CD4-positive, alpha-beta memory T cell (primary cell): ENCODE data around the gene PLXNA4. TPM values are rescaled to one million over a fixed set of nuclear protein-coding genes. Genes with fewer than 3 reads are reported as not detected.
A peak's percentile ranks its signal among the peaks of the same experiment; 100 is the strongest.

Source experiments
- CTCF ChIA-PET: fragments of 350-600 bp; sonication (Branson Sonifier 250); formaldehyde crosslinking; loops from one replicate; lab custom pipeline; 2021; ENCODE audit warnings: inconsistent platforms; ENCODE audit not compliant: partially characterized antibody; lab: Charles Lee
- POLR2A ChIA-PET: fragments of 350-600 bp; sonication (Branson Sonifier 250); formaldehyde crosslinking; loops from one replicate; lab custom pipeline; 2021; ENCODE audit not compliant: partially characterized antibody; lab: Charles Lee
- DNase-seq, 5 donors: peaks; one replicate each; pipeline versions ENCODE4 v3.0.0 to v3.0.0-alpha.2; 2020 to 2022; ENCODE audit warnings: mixed read lengths in 1 of 5
- H3K27ac ChIP-seq: one replicate; pipeline ENCODE4 v1.7.0; 2013; ENCODE audit warnings: low read depth, low read length
- H3K27me3 ChIP-seq: 2 replicates; pipeline ENCODE4 v1.7.0; 2013; ENCODE audit warnings: mild to moderate bottlenecking, low read length, moderate library complexity; ENCODE audit not compliant: insufficient read depth
- H3K36me3 ChIP-seq: 2 replicates; pipeline ENCODE4 v1.7.0; 2013; ENCODE audit warnings: mild to moderate bottlenecking, low read length, moderate library complexity; ENCODE audit not compliant: insufficient read depth
- H3K4me1 ChIP-seq: 2 replicates; pipeline ENCODE4 v1.7.0; 2013; ENCODE audit warnings: mild to moderate bottlenecking, low read length, moderate library complexity; ENCODE audit not compliant: insufficient read depth
- H3K4me3 ChIP-seq, 2 donors: one replicate each; pipeline ENCODE4 v1.7.0; 2013; ENCODE audit warnings: low read length in 2 of 2, mild to moderate bottlenecking in 1 of 2
- H3K9me3 ChIP-seq, 2 donors: one replicate each; pipeline ENCODE4 v1.7.0; 2013; ENCODE audit warnings: low read length in 2 of 2, control low read depth in 1 of 2; ENCODE audit not compliant: control insufficient read depth in 1 of 2
- H3K27ac Mint-ChIP-seq, 7 donors: one replicate each; pipeline ENCODE4 v1.8.0; 2020 to 2021; ENCODE audit warnings: mixed read lengths in 7 of 7, mild to moderate bottlenecking in 6 of 7, inconsistent platforms in 3 of 7, moderate library complexity in 3 of 7
- H3K27me3 Mint-ChIP-seq, 2 donors: one replicate each; pipeline ENCODE4 v1.8.0; 2020 to 2021; ENCODE audit warnings: mixed read lengths in 2 of 2
- H3K36me3 Mint-ChIP-seq, 2 donors: one replicate each; pipeline ENCODE4 v1.8.0; 2020 to 2021; ENCODE audit warnings: mixed read lengths in 2 of 2, inconsistent platforms in 1 of 2, mild to moderate bottlenecking in 1 of 2
- H3K4me1 Mint-ChIP-seq, 4 donors: one replicate each; pipeline ENCODE4 v1.8.0; 2020 to 2021; ENCODE audit warnings: mixed read lengths in 4 of 4, mild to moderate bottlenecking in 1 of 4
- H3K4me3 Mint-ChIP-seq, 8 donors: one replicate each; pipeline ENCODE4 v1.8.0; 2020 to 2021; ENCODE audit warnings: mixed read lengths in 8 of 8, mild to moderate bottlenecking in 7 of 8, moderate library complexity in 6 of 8, inconsistent platforms in 3 of 8
- H3K9me3 Mint-ChIP-seq, 8 donors: one replicate each; pipeline ENCODE4 v1.8.0; 2020 to 2021; ENCODE audit warnings: mixed read lengths in 8 of 8, mild to moderate bottlenecking in 5 of 8, inconsistent platforms in 3 of 8, moderate library complexity in 1 of 8
- intact Hi-C: fragments of 100-400 bp; cut with micrococcal nuclease; formaldehyde crosslinking; loops from one replicate; pipeline ENCODE4 v1.15.1; 2023
- polyA plus RNA-seq, 2 donors: library from polyadenylated mRNA; unstranded; fragments of 300-500 nt; fragmentation: Illumina TruSeq; gene quantifications; one replicate each; pipeline ENCODE4 v1.2.3, GENCODE V29; 2021
- total RNA-seq, 2 experiments: library from RNA; stranded (reverse); gene quantifications; one replicate each; pipeline ENCODE4 v1.2.3, GENCODE V29; 2021

PLXNA4 gene
- total and polyA plus RNA-seq, 4 experiments from 2014 or later, result 0.06 to 0.94 (median 0.58) TPM

DNA sequence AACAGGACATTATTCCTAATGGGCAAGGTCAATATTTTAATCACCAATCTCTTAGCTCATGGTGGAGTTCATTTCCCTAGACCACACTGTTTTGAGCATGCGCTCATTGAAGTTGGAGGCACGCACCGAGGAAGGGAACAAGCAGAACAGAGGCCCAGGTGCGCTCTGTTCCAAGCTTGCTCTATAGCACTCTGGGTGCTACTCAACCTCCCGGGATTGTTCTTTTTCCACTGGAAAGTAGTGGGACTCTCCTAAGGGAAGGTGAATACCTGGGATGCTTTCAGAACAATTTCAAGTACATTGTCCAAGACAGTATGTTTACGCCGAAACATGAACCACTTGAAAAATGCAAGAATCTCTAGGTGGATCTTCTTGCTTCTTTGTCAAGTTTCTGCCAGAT is 16.2 kb downstream of the PLXNA4 start:
- H3K36me3 Mint-ChIP-seq, result no peaks in the 10 kb centered on the region
- Histone ChIP-seq H3K36me3 (no peaks in the 10 kb centered on the region), H3K4me1 (no peaks in the 10 kb centered on the region), H3K9me3 (no peaks in the 10 kb centered on the region), H3K4me3 (no peak overlapping the region), H3K27ac (no peak overlapping the region), H3K27me3 (no peaks in the 10 kb centered on the region)
- H3K27ac Mint-ChIP-seq, result no peak overlapping the region
- no peak overlapping the region for H3K4me3 Mint-ChIP-seq
- H3K4me1 Mint-ChIP-seq, result peaks cover 0 to 3% (median under 1%) of the 10 kb centered on the region in 4 donors
- ChIA-PET CTCF (interaction anchor here (1.0 to 4.3 kb wide), 2 partner anchors 20 to 166 kb away, joined by 3 to 17 read pairs; no protein-coding TSS in a partner anchor), POLR2A (interaction anchor here (1.0 kb wide), 1 partner anchor 165 kb away, joined by 3 read pairs; no protein-coding TSS in a partner anchor)
- intact Hi-C loops, result no loop called here
- no peak for DNase-seq
- peaks cover 4 to 9% of the 10 kb centered on the region in 2 donors for H3K27me3 Mint-ChIP-seq
- peaks cover 0 to 2% (median 0%) of the 10 kb centered on the region in 8 donors for H3K9me3 Mint-ChIP-seq

DNA sequence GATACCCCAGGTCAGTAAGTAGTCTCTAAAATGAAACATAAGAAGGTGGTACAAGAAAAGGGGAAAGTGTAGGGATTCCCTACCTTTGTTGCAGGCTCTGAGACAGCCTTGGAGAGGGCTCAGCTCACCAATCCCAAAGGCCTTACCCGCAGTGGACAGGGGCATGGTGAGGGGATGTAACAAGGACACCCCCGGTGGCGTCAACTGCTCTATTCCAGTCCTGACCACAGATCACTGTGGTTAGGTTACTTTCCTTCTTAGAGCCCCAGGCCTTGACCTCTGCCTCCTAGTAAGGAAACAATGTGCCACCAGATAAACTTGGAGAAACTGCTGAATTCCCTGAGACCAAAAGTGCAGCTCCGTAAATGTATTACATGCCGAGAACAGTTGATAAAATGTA is 17.5 kb downstream of the PLXNA4 start:
- peaks cover 0 to 3% (median under 1%) of the 10 kb centered on the region in 4 donors for H3K4me1 Mint-ChIP-seq
- no peak overlapping the region for H3K4me3 ChIP-seq
- no peak overlapping the region for H3K27ac ChIP-seq
- no peak for DNase-seq
- no peaks in the 10 kb centered on the region for H3K36me3 Mint-ChIP-seq
- H3K9me3 Mint-ChIP-seq, result peaks cover 0 to 7% (median 1%) of the 10 kb centered on the region in 8 donors
- H3K27me3 ChIP-seq, result no peaks in the 10 kb centered on the region
- H3K4me3 Mint-ChIP-seq, result no peak overlapping the region
- H3K36me3 ChIP-seq, result no peaks in the 10 kb centered on the region
- H3K9me3 ChIP-seq, result no peaks in the 10 kb centered on the region
- ChIA-PET CTCF (interaction anchor here (1.3 to 4.3 kb wide), 3 partner anchors 21 to 166 kb away, joined by 3 to 18 read pairs (median 17); no protein-coding TSS in a partner anchor), POLR2A (no interaction called here)
- intact Hi-C loops, result no loop called here
- H3K27ac Mint-ChIP-seq, result peak overlapping the region in 1 of 7 donors; percentile 10
- peaks cover 0 to 1% of the 10 kb centered on the region in 2 donors for H3K27me3 Mint-ChIP-seq
- no peaks in the 10 kb centered on the region for H3K4me1 ChIP-seq

DNA sequence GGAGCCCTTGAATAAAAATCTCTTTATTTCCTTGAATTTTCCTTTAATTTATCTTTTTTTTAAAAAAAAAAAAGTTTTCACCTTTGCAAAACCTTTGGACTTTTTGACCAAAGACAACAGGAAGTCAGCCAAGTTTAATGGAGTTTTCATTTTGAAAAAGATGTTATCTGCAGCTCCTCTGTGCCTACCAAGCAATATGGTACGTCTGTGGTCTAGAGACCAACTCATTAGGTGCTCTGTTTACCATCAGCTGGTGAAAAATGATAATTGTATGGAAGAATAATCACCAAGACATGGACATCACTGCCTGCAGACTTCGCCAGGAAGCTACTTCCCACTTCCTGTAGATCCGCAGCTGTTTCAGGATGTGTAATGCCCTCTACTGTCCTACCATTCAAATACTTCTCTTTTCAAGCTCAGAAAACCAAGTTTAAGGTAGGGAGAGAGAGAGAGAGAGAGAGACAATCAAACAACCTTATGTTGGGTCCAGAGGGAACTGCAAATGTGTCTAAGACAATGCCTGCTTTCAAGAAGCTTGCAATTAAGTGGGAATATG is 18.7 kb downstream of the PLXNA4 start:
- Histone ChIP-seq H3K27me3 (no peaks in the 10 kb centered on the region), H3K4me3 (no peak overlapping the region), H3K4me1 (no peaks in the 10 kb centered on the region), H3K36me3 (no peaks in the 10 kb centered on the region), H3K27ac (no peak overlapping the region), H3K9me3 (no peaks in the 10 kb centered on the region)
- Mint-ChIP-seq H3K27ac (no peak overlapping the region), H3K4me1 (peaks cover 0 to 3% (median under 1%) of the 10 kb centered on the region in 4 donors), H3K4me3 (peak overlapping the region in 1 of 8 donors; percentile 37), H3K36me3 (no peaks in the 10 kb centered on the region), H3K9me3 (peaks cover 0 to 8% (median 2%) of the 10 kb centered on the region in 8 donors), H3K27me3 (peaks cover 0 to 1% of the 10 kb centered on the region in 2 donors)
- CTCF ChIA-PET, result interaction anchor here (1.2 to 4.3 kb wide), 4 partner anchors 23 to 165 kb away, joined by 3 to 18 read pairs (median 10); no protein-coding TSS in a partner anchor
- intact Hi-C loops, result no loop called here
- POLR2A ChIA-PET, result no interaction called here
- DNase-seq, result no peak

GRCh38 chr7:132554446-132554845 is 21.8 kb downstream of the PLXNA4 start:
- no peaks in the 10 kb centered on the region for H3K36me3 ChIP-seq
- POLR2A ChIA-PET, result no interaction called here
- intact Hi-C loops, result no loop called here
- H3K4me1 ChIP-seq, result no peaks in the 10 kb centered on the region
- DNase-seq, result no peak
- H3K27ac ChIP-seq, result no peak overlapping the region
- H3K4me3 ChIP-seq, result no peak overlapping the region
- CTCF ChIA-PET, result no interaction called here
- H3K4me1 Mint-ChIP-seq, result peaks cover 0 to 3% (median under 1%) of the 10 kb centered on the region in 4 donors
- peaks cover 2 to 25% (median 18%) of the 10 kb centered on the region in 8 donors for H3K9me3 Mint-ChIP-seq
- H3K9me3 ChIP-seq, result no peaks in the 10 kb centered on the region
- H3K4me3 Mint-ChIP-seq, result no peak overlapping the region
- H3K27me3 Mint-ChIP-seq, result peaks cover 0 to 6% of the 10 kb centered on the region in 2 donors
- no peaks in the 10 kb centered on the region for H3K27me3 ChIP-seq
- H3K36me3 Mint-ChIP-seq, result peaks cover 5 to 10% of the 10 kb centered on the region in 2 donors
- H3K27ac Mint-ChIP-seq, result no peak overlapping the region

GRCh38 chr7:132553031-132553430 is 23.2 kb downstream of the PLXNA4 start:
- H3K4me3 Mint-ChIP-seq, result no peak overlapping the region
- peaks cover 2 to 25% (median 18%) of the 10 kb centered on the region in 8 donors for H3K9me3 Mint-ChIP-seq
- H3K27me3 Mint-ChIP-seq, result peaks cover 0 to 6% of the 10 kb centered on the region in 2 donors
- Histone ChIP-seq H3K9me3 (no peaks in the 10 kb centered on the region), H3K4me3 (no peak overlapping the region), H3K27ac (no peak overlapping the region), H3K27me3 (no peaks in the 10 kb centered on the region), H3K36me3 (no peaks in the 10 kb centered on the region), H3K4me1 (no peaks in the 10 kb centered on the region)
- peaks cover 5 to 10% of the 10 kb centered on the region in 2 donors for H3K36me3 Mint-ChIP-seq
- POLR2A ChIA-PET, result no interaction called here
- intact Hi-C loops, result no loop called here
- CTCF ChIA-PET, result no interaction called here
- no peak overlapping the region for H3K27ac Mint-ChIP-seq
- no peak for DNase-seq
- H3K4me1 Mint-ChIP-seq, result peaks cover 0 to 3% (median under 1%) of the 10 kb centered on the region in 4 donors

DNA sequence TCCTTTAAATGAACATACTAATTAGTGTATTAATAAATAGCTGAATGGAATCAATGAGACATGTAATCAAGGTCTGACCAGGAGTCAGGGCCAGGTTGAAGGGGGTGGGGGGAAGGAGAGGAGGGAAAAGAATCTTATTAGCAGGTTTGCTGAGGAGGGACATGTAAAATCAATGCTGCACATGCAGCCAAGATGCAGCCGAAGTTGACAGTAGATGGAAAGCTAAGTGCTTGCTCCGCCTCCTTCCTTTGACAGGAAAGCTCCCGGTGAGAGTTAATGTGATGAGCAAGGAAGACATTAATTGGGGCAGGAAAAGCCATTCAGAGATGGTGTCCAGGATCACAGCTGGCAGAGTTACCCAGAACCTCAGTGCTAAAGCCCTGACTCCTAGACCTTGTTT is 24.4 kb downstream of the PLXNA4 start:
- ChIA-PET POLR2A (no interaction called here), CTCF (no interaction called here)
- Histone ChIP-seq H3K9me3 (no peaks in the 10 kb centered on the region), H3K36me3 (no peaks in the 10 kb centered on the region), H3K4me1 (no peaks in the 10 kb centered on the region), H3K27ac (no peak overlapping the region), H3K4me3 (no peak overlapping the region), H3K27me3 (no peaks in the 10 kb centered on the region)
- Mint-ChIP-seq H3K36me3 (peaks cover 5 to 10% of the 10 kb centered on the region in 2 donors), H3K27ac (no peak overlapping the region), H3K27me3 (peaks cover 0 to 12% of the 10 kb centered on the region in 2 donors), H3K4me3 (no peak overlapping the region), H3K4me1 (no peaks in the 10 kb centered on the region), H3K9me3 (peaks cover 2 to 25% (median 18%) of the 10 kb centered on the region in 8 donors)
- no peak for DNase-seq
- intact Hi-C loops, result no loop called here

GRCh38 chr7:132551439-132551838 is 24.8 kb downstream of the PLXNA4 start:
- intact Hi-C loops, result no loop called here
- no peak overlapping the region for H3K4me3 ChIP-seq
- H3K9me3 Mint-ChIP-seq, result peaks cover under 1 to 25% (median 18%) of the 10 kb centered on the region in 8 donors
- H3K36me3 Mint-ChIP-seq, result peaks cover 5 to 10% of the 10 kb centered on the region in 2 donors
- CTCF ChIA-PET, result no interaction called here
- H3K27me3 Mint-ChIP-seq, result peaks cover 0 to 12% of the 10 kb centered on the region in 2 donors
- POLR2A ChIA-PET, result no interaction called here
- H3K4me3 Mint-ChIP-seq, result no peak overlapping the region
- no peaks in the 10 kb centered on the region for H3K9me3 ChIP-seq
- no peaks in the 10 kb centered on the region for H3K36me3 ChIP-seq
- no peak for DNase-seq
- no peak overlapping the region for H3K27ac Mint-ChIP-seq
- H3K27me3 ChIP-seq, result no peaks in the 10 kb centered on the region
- no peak overlapping the region for H3K27ac ChIP-seq
- H3K4me1 ChIP-seq, result no peaks in the 10 kb centered on the region
- no peaks in the 10 kb centered on the region for H3K4me1 Mint-ChIP-seq
